ENCODE measurements around the gene ACY1. TPM values are rescaled to one million over a fixed set of nuclear protein-coding genes. Genes with fewer than 3 reads are reported as not detected.

The ACY1 gene
- total and polyA plus RNA-seq, 10 of the 15 experiments (the other 5 are each of a cell fraction or from before 2014, with no cell fraction given) = 18.5 to 42.2 (median 27.8) TPM

DNA sequence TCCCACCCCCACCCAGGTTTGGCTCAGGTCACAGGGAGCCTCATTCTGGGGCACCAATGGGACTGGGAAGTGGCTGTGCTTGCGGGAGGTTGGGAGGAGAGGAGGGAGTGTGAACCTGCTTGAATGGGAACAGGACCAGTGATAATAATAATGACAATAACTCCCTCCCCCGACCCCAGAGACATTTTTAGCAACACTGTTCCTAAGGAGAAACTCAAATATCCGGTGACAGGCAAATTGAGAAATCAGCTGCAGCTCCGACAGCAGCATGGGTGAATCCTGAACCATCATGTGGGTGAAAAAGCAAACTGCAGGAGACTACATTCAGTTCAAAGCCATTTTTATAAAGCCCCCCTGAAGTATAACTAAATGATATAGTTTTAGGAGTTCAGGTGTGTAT lies 24.0 kb downstream of the ACY1 start (continued):
- TF ChIP-seq, protein P1, sequence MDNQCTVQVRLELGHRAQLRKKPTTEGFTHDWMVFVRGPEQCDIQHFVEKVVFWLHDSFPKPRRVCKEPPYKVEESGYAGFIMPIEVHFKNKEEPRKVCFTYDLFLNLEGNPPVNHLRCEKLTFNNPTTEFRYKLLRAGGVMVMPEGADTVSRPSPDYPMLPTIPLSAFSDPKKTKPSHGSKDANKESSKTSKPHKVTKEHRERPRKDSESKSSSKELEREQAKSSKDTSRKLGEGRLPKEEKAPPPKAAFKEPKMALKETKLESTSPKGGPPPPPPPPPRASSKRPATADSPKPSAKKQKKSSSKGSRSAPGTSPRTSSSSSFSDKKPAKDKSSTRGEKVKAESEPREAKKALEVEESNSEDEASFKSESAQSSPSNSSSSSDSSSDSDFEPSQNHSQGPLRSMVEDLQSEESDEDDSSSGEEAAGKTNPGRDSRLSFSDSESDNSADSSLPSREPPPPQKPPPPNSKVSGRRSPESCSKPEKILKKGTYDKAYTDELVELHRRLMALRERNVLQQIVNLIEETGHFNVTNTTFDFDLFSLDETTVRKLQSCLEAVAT (IDR thresholded peaks at IDR 0.05) = no peak
- TF ChIP-seq, protein P2, sequence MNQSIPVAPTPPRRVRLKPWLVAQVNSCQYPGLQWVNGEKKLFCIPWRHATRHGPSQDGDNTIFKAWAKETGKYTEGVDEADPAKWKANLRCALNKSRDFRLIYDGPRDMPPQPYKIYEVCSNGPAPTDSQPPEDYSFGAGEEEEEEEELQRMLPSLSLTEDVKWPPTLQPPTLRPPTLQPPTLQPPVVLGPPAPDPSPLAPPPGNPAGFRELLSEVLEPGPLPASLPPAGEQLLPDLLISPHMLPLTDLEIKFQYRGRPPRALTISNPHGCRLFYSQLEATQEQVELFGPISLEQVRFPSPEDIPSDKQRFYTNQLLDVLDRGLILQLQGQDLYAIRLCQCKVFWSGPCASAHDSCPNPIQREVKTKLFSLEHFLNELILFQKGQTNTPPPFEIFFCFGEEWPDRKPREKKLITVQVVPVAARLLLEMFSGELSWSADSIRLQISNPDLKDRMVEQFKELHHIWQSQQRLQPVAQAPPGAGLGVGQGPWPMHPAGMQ (IDR thresholded peaks at IDR 0.05; ENCODE audit: borderline replicate concordance) = no peak

- in situ Hi-C loops (cut with MboI) = no loop called here
Observed at GRCh38 chr3:52010431-52010830, 27.1 kb downstream of the ACY1 start.

More at GRCh38 chr3:52010431-52010830, 27.1 kb downstream of the ACY1 start:
- Histone ChIP-seq H3K36me3 (ENCODE audit: control insufficient read depth in 2 of 2, insufficient read depth in 2 of 2, low read length in 1 of 2) (no peaks in the 10 kb centered on the region), H3K27ac (ENCODE audit: control insufficient read depth, insufficient read depth) (no peak overlapping the region), H2AFZ (ENCODE audit: control insufficient read depth, low read depth, low read length) (no peak overlapping the region), H3K4me1 (ENCODE audit: control insufficient read depth, insufficient read depth, low read length) (peaks cover 11% of the 10 kb centered on the region), H3K27me3 (replicated peaks in 1 of 2; ENCODE audit: control insufficient read depth in 2 of 2, insufficient read depth in 2 of 2, low read length in 1 of 2) (no peaks in the 10 kb centered on the region), H3K9ac (ENCODE audit: control insufficient read depth, insufficient read depth, low read length) (no peak overlapping the region), H3K9me3 (replicated peaks; ENCODE audit: control insufficient read depth, insufficient read depth, low read length) (no peaks in the 10 kb centered on the region), H3K4me2 (ENCODE audit: control insufficient read depth, insufficient read depth) (no peak overlapping the region), H3K4me3 (no peak overlapping the region), H4K20me1 (ENCODE audit: control insufficient read depth, insufficient read depth) (no peaks in the 10 kb centered on the region), H3K79me2 (ENCODE audit: control insufficient read depth, insufficient read depth, low read length) (no peaks in the 10 kb centered on the region)
- no peak for TF ChIP-seq SMARCA5 (IDR thresholded peaks at IDR 0.05)
- no peak for TF ChIP-seq BACH1 (IDR thresholded peaks at IDR 0.05; ENCODE audit: borderline replicate concordance)
- no peak for TF ChIP-seq RELA (IDR thresholded peaks at IDR 0.05; ENCODE audit: borderline replicate concordance, partially characterized antibody)
- TF ChIP-seq DPF2 (IDR thresholded peaks at IDR 0.05) = no peak
- TF ChIP-seq CBX3 (IDR thresholded peaks at IDR 0.05; ENCODE audit: borderline replicate concordance, low read depth) = no peak
- CTCF ChIA-PET = interaction anchor here (1.2 to 10.6 kb wide), 6 partner anchors 12 to 134 kb away, joined by 3 to 334 read pairs (median 4); partner anchors contain the start of gene DUSP7
- intact Hi-C loops (cut with micrococcal nuclease; ENCODE audit: unreplicated experiment) = no loop called here
- RAD21 ChIA-PET (ENCODE audit: unreplicated experiment) = interaction anchor here (0.8 to 1.3 kb wide), 2 partner anchors 26 to 134 kb away, joined by 3 to 4 read pairs; no protein-coding TSS in a partner anchor
- no TSS peak for BruUV-seq (replicated peaks)
- FAIRE-seq = no peak
- DNase-seq (ENCODE audit: low read depth, low spot score) = no peak
- SMC1A ChIA-PET (ENCODE audit: uncharacterized antibody, unreplicated experiment) = no interaction called here
- no peak for ATAC-seq
- POLR2A ChIA-PET = interaction anchor here (1.9 to 3.1 kb wide), 2 partner anchors 12 to 31 kb away, joined by 7 to 10 read pairs; no protein-coding TSS in a partner anchor

Measured in GM12878 (cell line).